ENCODE results near the gene NRDC.

- TF ChIP-seq CTCF (IDR thresholded peaks at IDR 0.05) (no peak), POLR2A (IDR thresholded peaks at IDR 0.05) (no peak)
Observed at GRCh38 chr1:51902456-51902855, 23.9 kb upstream of the NRDC start.
